ENCODE measurements around the gene CLCF1. TPM values are rescaled to one million over a fixed set of nuclear protein-coding genes. Genes with fewer than 3 reads are reported as not detected.

The CLCF1 gene
- total and polyA plus RNA-seq, 2 of the 13 experiments (the other 11 are each of a cell fraction or from before 2014, with no cell fraction given): 0.49 to 0.78 TPM

DNA sequence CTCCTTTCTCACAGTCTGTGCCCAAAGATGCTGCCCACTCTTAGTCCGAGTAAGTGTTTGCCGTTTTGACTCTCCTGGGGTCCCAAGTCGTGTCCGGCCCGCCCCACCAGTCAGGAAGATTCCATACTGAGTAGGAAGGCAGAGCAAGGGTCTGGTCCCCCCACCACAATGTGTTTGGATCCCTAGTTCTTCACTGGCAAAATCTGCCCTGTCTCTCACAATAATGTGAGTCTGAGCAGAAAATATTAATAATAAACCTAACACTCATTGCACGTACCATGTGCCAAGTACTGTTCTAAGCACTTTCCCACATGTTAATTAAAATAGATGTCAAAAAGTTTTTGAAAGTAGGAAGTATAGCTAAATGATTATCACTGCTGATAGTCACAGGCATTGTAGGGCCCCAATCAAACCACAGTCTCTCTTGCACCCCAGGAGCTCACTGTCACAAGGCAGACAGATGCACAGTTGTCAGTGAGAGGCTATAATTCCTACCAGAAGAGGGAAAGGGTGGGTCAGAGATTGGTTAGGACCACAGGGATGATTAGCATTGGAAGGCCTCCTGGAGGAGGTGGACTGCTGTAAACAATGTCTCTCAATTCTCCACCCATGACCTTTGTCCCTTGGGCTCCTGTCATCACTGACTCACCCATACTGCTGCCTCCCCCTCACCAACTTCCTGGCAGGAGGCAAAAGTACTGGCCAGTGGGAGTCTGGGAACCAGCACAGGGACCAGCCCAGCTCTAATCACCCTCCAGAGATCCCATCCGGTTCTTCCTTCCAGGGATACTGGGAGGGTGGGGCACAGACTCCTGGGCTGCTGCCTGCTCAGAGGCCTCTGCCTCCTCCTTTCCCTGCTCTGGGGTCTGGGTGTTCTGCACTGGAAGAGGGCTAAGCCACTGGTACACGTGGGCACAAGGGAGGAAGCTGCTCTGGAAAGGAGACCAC is 19.0 kb downstream of the CLCF1 start (continued):
- TF ChIP-seq, protein P1, sequence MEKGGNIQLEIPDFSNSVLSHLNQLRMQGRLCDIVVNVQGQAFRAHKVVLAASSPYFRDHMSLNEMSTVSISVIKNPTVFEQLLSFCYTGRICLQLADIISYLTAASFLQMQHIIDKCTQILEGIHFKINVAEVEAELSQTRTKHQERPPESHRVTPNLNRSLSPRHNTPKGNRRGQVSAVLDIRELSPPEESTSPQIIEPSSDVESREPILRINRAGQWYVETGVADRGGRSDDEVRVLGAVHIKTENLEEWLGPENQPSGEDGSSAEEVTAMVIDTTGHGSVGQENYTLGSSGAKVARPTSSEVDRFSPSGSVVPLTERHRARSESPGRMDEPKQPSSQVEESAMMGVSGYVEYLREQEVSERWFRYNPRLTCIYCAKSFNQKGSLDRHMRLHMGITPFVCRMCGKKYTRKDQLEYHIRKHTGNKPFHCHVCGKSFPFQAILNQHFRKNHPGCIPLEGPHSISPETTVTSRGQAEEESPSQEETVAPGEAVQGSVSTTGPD (CRISPR knock-in tag; IDR thresholded peaks at IDR 0.05): no peak
- no peak for TF ChIP-seq ZNF782 (CRISPR knock-in tag; IDR thresholded peaks at IDR 0.05; ENCODE audit: borderline replicate concordance)
- TF ChIP-seq ZBTB1 (CRISPR knock-in tag; IDR thresholded peaks at IDR 0.05; ENCODE audit: borderline replicate concordance): no peak
- TF ChIP-seq, protein P2, sequence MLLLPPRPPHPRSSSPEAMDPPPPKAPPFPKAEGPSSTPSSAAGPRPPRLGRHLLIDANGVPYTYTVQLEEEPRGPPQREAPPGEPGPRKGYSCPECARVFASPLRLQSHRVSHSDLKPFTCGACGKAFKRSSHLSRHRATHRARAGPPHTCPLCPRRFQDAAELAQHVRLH (CRISPR knock-in tag; IDR thresholded peaks at IDR 0.05; ENCODE audit: borderline replicate concordance, low read depth): peak; percentile 56; the same call in 1 of the 2 replicates
- TF ChIP-seq, protein P3, sequence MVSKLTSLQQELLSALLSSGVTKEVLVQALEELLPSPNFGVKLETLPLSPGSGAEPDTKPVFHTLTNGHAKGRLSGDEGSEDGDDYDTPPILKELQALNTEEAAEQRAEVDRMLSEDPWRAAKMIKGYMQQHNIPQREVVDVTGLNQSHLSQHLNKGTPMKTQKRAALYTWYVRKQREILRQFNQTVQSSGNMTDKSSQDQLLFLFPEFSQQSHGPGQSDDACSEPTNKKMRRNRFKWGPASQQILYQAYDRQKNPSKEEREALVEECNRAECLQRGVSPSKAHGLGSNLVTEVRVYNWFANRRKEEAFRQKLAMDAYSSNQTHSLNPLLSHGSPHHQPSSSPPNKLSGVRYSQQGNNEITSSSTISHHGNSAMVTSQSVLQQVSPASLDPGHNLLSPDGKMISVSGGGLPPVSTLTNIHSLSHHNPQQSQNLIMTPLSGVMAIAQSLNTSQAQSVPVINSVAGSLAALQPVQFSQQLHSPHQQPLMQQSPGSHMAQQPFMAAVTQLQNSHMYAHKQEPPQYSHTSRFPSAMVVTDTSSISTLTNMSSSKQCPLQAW (CRISPR knock-in tag; IDR thresholded peaks at IDR 0.05): peak; percentile 88
- no peak for TF ChIP-seq ZNF180 (CRISPR knock-in tag; IDR thresholded peaks at IDR 0.05; ENCODE audit: borderline replicate concordance, low read depth)
- TF ChIP-seq GPN1 (CRISPR knock-in tag; IDR thresholded peaks at IDR 0.05; ENCODE audit: borderline replicate concordance): no peak
- TF ChIP-seq, protein P4, sequence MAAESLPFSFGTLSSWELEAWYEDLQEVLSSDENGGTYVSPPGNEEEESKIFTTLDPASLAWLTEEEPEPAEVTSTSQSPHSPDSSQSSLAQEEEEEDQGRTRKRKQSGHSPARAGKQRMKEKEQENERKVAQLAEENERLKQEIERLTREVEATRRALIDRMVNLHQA (CRISPR knock-in tag; IDR thresholded peaks at IDR 0.05): no peak
- TF ChIP-seq, protein P5, sequence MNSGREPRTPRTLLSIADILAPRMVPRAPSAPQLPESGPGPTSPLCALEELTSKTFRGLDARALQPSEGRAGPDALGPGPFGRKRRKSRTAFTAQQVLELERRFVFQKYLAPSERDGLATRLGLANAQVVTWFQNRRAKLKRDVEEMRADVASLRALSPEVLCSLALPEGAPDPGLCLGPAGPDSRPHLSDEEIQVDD (CRISPR knock-in tag; IDR thresholded peaks at IDR 0.05; ENCODE audit: borderline replicate concordance): peak; percentile 70; the same call in 1 of the 2 replicates
- TF ChIP-seq EZH2 (conservative IDR thresholded peaks at IDR 0.05; ENCODE audit: low read depth, low read length): no peak
- TF ChIP-seq ZNF878 (CRISPR knock-in tag; IDR thresholded peaks at IDR 0.05): peak; percentile 50; the same call in 1 of the 2 replicates
- no peak for TF ChIP-seq ZNF234 (CRISPR knock-in tag; conservative IDR thresholded peaks at IDR 0.05)
- TF ChIP-seq ZFP41 (CRISPR knock-in tag; IDR thresholded peaks at IDR 0.05; ENCODE audit: borderline replicate concordance): no peak
- peak; percentile 52; the same call in 1 of the 2 replicates for TF ChIP-seq NFYB (CRISPR knock-in tag; IDR thresholded peaks at IDR 0.05)
- TF ChIP-seq ZNF777 (CRISPR knock-in tag; IDR thresholded peaks at IDR 0.05): no peak
- no peak for TF ChIP-seq ZNF253 (CRISPR knock-in tag; IDR thresholded peaks at IDR 0.05; ENCODE audit: borderline replicate concordance)
- no peak for TF ChIP-seq ATAD3A (CRISPR knock-in tag; IDR thresholded peaks at IDR 0.05)
- TF ChIP-seq, protein P6, sequence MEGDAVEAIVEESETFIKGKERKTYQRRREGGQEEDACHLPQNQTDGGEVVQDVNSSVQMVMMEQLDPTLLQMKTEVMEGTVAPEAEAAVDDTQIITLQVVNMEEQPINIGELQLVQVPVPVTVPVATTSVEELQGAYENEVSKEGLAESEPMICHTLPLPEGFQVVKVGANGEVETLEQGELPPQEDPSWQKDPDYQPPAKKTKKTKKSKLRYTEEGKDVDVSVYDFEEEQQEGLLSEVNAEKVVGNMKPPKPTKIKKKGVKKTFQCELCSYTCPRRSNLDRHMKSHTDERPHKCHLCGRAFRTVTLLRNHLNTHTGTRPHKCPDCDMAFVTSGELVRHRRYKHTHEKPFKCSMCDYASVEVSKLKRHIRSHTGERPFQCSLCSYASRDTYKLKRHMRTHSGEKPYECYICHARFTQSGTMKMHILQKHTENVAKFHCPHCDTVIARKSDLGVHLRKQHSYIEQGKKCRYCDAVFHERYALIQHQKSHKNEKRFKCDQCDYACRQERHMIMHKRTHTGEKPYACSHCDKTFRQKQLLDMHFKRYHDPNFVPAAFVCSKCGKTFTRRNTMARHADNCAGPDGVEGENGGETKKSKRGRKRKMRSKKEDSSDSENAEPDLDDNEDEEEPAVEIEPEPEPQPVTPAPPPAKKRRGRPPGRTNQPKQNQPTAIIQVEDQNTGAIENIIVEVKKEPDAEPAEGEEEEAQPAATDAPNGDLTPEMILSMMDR (CRISPR knock-in tag; IDR thresholded peaks at IDR 0.05): peak; percentile 35; the same call in 1 of the 2 replicates
- no peak for TF ChIP-seq SRSF9 (IDR thresholded peaks at IDR 0.05; ENCODE audit: borderline replicate concordance, insufficient read depth, low read depth, low read length, poor library complexity, severe bottlenecking)
- TF ChIP-seq, protein P7, sequence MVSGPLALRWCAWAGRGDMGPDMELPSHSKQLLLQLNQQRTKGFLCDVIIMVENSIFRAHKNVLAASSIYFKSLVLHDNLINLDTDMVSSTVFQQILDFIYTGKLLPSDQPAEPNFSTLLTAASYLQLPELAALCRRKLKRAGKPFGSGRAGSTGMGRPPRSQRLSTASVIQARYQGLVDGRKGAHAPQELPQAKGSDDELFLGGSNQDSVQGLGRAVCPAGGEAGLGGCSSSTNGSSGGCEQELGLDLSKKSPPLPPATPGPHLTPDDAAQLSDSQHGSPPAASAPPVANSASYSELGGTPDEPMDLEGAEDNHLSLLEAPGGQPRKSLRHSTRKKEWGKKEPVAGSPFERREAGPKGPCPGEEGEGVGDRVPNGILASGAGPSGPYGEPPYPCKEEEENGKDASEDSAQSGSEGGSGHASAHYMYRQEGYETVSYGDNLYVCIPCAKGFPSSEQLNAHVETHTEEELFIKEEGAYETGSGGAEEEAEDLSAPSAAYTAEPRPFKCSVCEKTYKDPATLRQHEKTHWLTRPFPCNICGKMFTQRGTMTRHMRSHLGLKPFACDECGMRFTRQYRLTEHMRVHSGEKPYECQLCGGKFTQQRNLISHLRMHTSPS (CRISPR knock-in tag; IDR thresholded peaks at IDR 0.05; ENCODE audit: low read depth): peak; percentile 70; the same call in 1 of the 2 replicates

All from HepG2 (cell line).